ENCODE measurements around the gene SLIT3. TPM values are rescaled to one million over a fixed set of nuclear protein-coding genes. Genes with fewer than 3 reads are reported as not detected.

Gene SLIT3
- total RNA-seq, 1 experiment from 2014 or later: 0.44 TPM

DNA sequence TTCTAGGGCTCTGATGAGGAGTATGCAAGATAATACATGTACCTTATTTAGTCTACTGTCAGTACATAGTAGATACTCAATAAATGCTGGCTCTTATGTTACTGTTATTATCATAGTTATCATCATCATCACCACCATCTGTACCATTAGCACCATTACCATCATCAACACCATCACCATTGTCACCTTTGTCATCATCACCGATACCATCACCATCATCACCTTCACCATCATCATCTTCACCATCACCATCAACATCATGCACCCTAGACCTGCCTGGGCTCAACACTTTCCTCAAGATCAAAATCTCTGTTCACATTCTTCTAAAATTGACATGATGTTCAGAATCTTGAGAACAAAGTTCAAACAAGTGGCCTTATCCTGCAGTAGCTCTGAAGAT, 595.6 kb downstream of the SLIT3 start:
- DNase-seq (no peak), ATAC-seq (no peak)
- H3K9me2 ChIP-seq (replicated peaks; ENCODE audit: low read length): no peaks in the 10 kb centered on the region
- H3K4me1 ChIP-seq (ENCODE audit: insufficient read depth, low read length): no peaks in the 10 kb centered on the region
- H3K9ac ChIP-seq (ENCODE audit: low read length): no peak overlapping the region
- H3K4me3 ChIP-seq (ENCODE audit: low read length): no peak overlapping the region
- no peaks in the 10 kb centered on the region for H3K9me3 ChIP-seq (ENCODE audit: low read length)
- no peaks in the 10 kb centered on the region for H3K36me3 ChIP-seq (ENCODE audit: low read depth, low read length)
- no peaks in the 10 kb centered on the region for H4K20me1 ChIP-seq (ENCODE audit: low read length)
- POLR2A ChIA-PET (ENCODE audit: unreplicated experiment): no interaction called here
- H3K27ac ChIP-seq (ENCODE audit: low read length): no peak overlapping the region
- H2AFZ ChIP-seq (ENCODE audit: low read length): no peak overlapping the region
- H3K79me2 ChIP-seq (ENCODE audit: low read length): no peaks in the 10 kb centered on the region
- TF ChIP-seq EZH2 (IDR thresholded peaks at IDR 0.05; ENCODE audit: low read length, unreplicated experiment) (no peak), EZH2phosphoT487 (IDR thresholded peaks at IDR 0.05; ENCODE audit: borderline replicate concordance, low read length) (no peak)
- TF ChIP-seq, protein P1, sequence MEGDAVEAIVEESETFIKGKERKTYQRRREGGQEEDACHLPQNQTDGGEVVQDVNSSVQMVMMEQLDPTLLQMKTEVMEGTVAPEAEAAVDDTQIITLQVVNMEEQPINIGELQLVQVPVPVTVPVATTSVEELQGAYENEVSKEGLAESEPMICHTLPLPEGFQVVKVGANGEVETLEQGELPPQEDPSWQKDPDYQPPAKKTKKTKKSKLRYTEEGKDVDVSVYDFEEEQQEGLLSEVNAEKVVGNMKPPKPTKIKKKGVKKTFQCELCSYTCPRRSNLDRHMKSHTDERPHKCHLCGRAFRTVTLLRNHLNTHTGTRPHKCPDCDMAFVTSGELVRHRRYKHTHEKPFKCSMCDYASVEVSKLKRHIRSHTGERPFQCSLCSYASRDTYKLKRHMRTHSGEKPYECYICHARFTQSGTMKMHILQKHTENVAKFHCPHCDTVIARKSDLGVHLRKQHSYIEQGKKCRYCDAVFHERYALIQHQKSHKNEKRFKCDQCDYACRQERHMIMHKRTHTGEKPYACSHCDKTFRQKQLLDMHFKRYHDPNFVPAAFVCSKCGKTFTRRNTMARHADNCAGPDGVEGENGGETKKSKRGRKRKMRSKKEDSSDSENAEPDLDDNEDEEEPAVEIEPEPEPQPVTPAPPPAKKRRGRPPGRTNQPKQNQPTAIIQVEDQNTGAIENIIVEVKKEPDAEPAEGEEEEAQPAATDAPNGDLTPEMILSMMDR (conservative IDR thresholded peaks at IDR 0.05; ENCODE audit: low read depth, low read length): no peak
- CTCF ChIA-PET: no interaction called here
- BruUV-seq (replicated peaks): no TSS peak
- H3K4me2 ChIP-seq (ENCODE audit: low read length): no peak overlapping the region
- H3K27me3 ChIP-seq (ENCODE audit: low read length): no peaks in the 10 kb centered on the region
- intact Hi-C loops (cut with micrococcal nuclease): no loop called here
- H3F3A ChIP-seq (ENCODE audit: low read length, unreplicated experiment): no peaks in the 10 kb centered on the region

DNA sequence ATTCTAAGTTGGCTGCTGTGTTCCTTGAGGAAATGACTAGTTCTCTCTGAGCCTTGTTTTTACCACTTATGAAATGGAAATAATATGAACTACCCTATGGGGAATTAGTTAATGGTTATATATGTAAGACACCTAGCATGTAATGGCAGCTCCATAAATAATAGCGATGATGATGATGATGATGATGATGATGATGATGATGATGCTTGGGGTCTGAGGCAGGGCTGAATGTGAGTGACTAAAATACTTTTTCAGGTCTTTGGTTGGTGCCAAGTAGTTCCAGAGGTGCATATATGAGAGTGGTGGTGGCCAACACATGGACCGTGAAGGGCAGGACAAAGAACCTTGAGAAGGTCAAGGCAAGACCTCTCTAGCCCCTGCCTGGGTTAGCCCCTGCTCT, 598.4 kb downstream of the SLIT3 start:
- Histone ChIP-seq H4K20me1 (ENCODE audit: low read length) (no peaks in the 10 kb centered on the region), H3K9me3 (ENCODE audit: low read length) (no peaks in the 10 kb centered on the region), H2AFZ (ENCODE audit: low read length) (no peak overlapping the region), H3K36me3 (ENCODE audit: low read depth, low read length) (no peaks in the 10 kb centered on the region), H3F3A (ENCODE audit: low read length, unreplicated experiment) (no peaks in the 10 kb centered on the region), H3K9ac (ENCODE audit: low read length) (no peak overlapping the region), H3K4me3 (ENCODE audit: low read length) (no peak overlapping the region), H3K9me2 (replicated peaks; ENCODE audit: low read length) (no peaks in the 10 kb centered on the region), H3K79me2 (ENCODE audit: low read length) (no peaks in the 10 kb centered on the region), H3K27me3 (ENCODE audit: low read length) (no peaks in the 10 kb centered on the region), H3K4me2 (ENCODE audit: low read length) (no peak overlapping the region), H3K4me1 (ENCODE audit: insufficient read depth, low read length) (no peaks in the 10 kb centered on the region), H3K27ac (ENCODE audit: low read length) (no peak overlapping the region)
- CTCF ChIA-PET: no interaction called here
- no TSS peak for BruUV-seq (replicated peaks)
- ATAC-seq (no peak), DNase-seq (no peak)
- intact Hi-C loops (cut with micrococcal nuclease): no loop called here
- POLR2A ChIA-PET (ENCODE audit: unreplicated experiment): no interaction called here
- TF ChIP-seq, protein P1 (conservative IDR thresholded peaks at IDR 0.05; ENCODE audit: low read depth, low read length): no peak
- TF ChIP-seq EZH2phosphoT487 (IDR thresholded peaks at IDR 0.05; ENCODE audit: borderline replicate concordance, low read length): no peak
- no peak for TF ChIP-seq EZH2 (IDR thresholded peaks at IDR 0.05; ENCODE audit: low read length, unreplicated experiment)

DNA sequence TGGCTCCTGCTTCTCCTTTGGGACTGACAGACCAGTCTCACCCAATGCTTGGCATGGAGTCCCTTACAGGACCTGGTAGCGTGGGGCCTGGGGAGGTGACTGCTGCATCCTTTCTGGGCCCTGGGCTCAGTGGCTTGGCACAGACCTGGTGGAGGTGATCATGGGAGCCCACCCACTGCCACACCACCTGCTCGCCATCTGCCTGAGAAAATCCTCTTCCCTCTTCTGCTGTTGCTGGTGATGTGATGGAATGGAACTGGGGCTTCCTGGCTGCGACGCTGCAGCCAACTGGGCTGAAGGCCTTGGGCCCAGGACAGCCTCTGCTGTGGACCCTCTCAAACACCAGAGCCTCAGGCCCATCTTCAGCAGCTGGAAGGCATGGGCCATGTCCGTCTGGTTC, 599.3 kb downstream of the SLIT3 start:
- no peak for ATAC-seq
- no peaks in the 10 kb centered on the region for H3K36me3 ChIP-seq (ENCODE audit: low read depth, low read length)
- intact Hi-C loops (cut with micrococcal nuclease): no loop called here
- no peaks in the 10 kb centered on the region for H4K20me1 ChIP-seq (ENCODE audit: low read length)
- POLR2A ChIA-PET (ENCODE audit: unreplicated experiment): no interaction called here
- H3K4me3 ChIP-seq (ENCODE audit: low read length): no peak overlapping the region
- H3K9ac ChIP-seq (ENCODE audit: low read length): no peak overlapping the region
- no peak overlapping the region for H3K27ac ChIP-seq (ENCODE audit: low read length)
- H3K9me3 ChIP-seq (ENCODE audit: low read length): no peaks in the 10 kb centered on the region
- H3K4me1 ChIP-seq (ENCODE audit: insufficient read depth, low read length): no peaks in the 10 kb centered on the region
- H2AFZ ChIP-seq (ENCODE audit: low read length): no peak overlapping the region
- H3K4me2 ChIP-seq (ENCODE audit: low read length): no peak overlapping the region
- no peaks in the 10 kb centered on the region for H3F3A ChIP-seq (ENCODE audit: low read length, unreplicated experiment)
- CTCF ChIA-PET: no interaction called here
- no peaks in the 10 kb centered on the region for H3K9me2 ChIP-seq (replicated peaks; ENCODE audit: low read length)
- no TSS peak for BruUV-seq (replicated peaks)
- DNase-seq: no peak
- no peak for TF ChIP-seq EZH2phosphoT487 (IDR thresholded peaks at IDR 0.05; ENCODE audit: borderline replicate concordance, low read length)
- TF ChIP-seq, protein P1 (conservative IDR thresholded peaks at IDR 0.05; ENCODE audit: low read depth, low read length): no peak
- no peak for TF ChIP-seq EZH2 (IDR thresholded peaks at IDR 0.05; ENCODE audit: low read length, unreplicated experiment)
- no peaks in the 10 kb centered on the region for H3K79me2 ChIP-seq (ENCODE audit: low read length)
- no peaks in the 10 kb centered on the region for H3K27me3 ChIP-seq (ENCODE audit: low read length)

Measured in PC-3 (cell line).